GM04504 (cell line): Measurements from ENCODE around the gene MDP1.
"Not testable (repeated sequence)": the region's sequence is repeated elsewhere in the genome, so short reads cannot be mapped to it uniquely, and the experiment has no call there.

Experiments used
- DNase-seq: peaks from one replicate; pipeline ENCODE4 v3.0.0-alpha.2; 2012; ENCODE audit warnings: low read depth

MDP1 gene

DNA sequence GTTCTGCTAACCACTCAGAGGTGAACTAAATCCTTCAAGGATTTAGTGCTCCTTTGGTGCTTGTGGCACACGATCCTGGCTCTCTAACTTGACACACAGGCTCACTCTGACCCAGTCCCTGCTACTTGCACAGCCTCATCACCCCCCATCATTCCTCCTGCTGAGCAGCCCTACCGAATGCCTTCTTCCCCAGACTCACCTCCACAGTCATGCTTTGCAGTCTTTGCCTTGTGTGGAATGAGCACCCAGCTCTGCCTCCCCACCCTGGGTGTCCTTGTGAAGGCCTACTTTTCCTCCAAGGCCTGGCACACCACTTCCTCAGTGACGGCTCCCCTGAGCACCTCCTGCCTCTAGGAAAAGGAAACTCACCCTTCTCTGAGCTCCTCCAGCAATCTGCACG, 34.5 kb upstream of the MDP1 start:
- DNase-seq: no peak

DNA sequence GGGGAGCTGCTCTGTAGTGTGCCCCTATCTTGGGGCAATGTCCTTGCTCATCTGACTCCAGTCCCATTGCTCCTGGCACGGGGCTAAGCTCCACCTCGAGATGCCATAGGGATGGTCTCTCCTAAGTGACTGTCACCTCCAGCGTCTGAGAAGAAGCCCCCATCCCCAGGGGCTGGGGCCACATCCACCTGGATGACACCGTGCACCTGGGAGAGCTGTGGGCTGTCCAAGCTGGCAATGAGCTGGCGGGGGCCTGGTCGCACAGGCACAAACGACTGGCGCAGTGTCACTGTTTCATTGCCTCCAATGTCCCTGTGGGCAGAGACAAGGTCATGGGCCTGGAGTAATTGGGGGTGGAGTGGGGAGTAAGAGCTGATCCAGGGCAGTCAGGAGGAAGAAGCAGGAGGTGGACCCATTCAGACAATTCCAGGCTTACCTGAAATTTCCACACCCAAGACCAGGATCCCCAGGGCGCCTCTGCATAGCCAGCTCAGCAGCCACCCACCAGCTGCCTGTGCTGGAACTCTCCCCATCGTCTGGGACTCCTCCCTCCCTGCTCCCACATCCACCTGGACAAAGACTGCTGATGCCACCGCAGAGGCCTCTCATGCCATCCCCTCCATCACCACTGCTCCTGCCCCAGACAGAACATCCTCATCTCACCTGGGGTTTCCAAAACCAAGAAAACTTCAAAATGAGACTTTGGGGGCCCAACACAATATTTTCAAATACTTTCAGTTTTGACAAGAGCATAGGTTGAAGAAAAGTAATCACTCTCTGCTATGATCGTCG, 33.6 kb upstream of the MDP1 start:
- no peak for DNase-seq

DNA sequence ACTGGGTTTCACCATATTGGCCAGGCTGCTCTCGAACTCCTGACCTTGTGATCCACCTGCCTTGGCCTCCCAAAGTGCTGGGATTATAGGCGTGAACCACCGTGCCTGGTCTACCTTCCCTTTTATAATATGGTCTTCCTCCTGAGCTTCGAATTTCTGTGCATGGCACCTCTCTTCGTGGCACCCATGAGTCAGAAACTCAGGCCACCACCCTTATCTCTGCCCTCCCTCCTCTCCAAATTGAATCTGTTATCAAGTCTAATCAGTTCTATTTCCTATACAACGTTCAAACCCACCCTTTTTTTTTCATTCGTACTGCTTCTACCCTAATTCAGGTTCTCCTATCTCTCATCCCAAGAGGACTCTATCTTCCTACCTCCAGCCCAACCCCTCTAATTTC, 31.6 kb upstream of the MDP1 start:
- no peak for DNase-seq

DNA sequence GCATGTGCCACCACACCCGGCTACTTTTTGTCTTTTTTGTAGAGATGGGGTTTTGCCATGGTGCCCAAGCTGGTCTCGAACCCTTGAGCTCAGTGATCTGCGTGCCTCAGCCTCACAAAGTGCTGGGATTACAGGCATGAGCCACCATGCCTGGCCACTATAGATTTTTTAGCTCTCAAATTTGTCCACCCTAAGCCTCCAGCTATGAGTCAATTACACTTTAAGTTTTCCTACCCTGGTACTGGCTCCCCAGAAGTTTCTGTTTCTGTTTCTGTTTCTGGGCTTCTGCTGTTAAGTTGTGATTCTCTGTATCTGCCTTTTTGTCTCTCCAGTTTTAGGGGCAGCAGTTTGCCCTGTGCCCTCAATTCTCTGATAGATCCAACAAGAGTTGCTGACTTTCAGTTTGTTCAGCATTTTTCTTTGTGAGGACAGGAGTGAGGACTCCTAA, 30.9 kb upstream of the MDP1 start:
- DNase-seq: no peak

DNA sequence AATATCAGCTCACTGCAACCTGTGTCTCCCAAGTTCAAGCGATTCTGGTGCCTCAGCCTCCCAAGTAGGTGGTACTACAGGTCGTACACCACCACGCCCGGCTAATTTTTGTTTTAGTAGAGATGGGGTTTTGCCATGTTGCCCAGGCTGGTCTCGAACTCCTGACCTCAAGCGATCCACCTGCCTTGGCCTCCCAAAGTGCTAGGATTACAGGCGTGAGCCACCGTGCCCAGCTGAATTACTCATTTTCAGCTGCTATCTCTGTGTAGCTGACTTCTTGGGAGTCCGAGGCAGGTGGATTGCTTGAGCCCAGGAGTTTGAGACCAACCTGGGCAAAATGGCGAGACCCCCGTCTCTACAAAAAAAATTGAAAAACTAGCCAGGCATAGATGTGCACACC, 29.5 kb upstream of the MDP1 start:
- not testable (repeated sequence) for DNase-seq

DNA sequence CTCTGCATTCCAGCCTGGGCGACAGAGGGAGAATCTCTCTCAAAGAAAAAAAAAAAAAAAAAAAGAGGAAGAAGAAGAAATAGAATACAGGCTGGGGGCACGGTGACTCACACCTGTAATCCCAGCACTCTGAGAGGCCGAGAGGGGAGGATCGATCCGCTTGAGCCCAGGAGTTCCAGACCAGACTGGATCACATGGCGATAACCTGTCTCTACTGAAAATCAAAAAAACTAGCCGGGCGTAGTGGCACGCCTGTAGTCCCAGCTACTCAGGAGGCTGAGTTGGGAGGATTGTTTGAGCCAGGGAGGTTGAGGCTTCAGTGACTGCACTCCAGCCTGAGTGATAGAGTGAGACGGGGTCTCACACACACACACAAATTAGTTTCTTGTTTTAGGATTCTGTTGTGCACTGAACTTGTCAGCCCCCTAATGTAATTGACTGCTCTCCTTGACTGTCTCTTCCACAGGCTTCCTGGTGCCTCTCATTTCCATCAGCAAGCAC, 27.5 kb upstream of the MDP1 start:
- DNase-seq: no peak

DNA sequence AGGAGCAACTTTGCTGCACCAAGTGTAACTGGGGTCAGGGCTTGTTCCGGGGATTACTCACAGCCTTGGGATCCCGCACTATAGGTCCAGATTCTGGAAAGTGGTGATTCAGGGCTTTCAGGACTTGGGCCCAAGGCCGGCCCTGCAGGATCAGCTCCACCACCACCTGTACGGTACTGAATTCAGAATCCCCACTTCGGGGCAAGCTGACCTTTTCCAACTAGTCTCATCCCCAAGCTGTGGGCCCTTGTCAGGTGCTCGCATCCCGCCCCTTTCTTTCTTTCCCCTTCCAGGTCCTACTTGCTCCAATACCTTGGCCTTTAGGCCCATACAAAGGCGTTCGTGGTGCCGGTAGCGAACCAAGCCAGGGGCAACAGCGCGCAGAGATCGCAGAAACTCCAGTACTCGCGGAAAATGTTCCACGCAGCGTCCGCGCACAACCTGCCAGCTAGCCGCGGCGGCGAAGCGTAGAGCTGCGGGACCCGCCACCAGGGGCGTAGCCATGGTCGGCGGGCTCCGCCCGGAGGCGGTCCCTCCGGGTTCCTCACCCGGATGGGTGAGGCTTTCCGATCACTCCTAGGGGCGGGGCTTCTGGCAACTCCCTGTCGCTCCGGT, 26.1 kb upstream of the MDP1 start:
- DNase-seq: peak; percentile 87

DNA sequence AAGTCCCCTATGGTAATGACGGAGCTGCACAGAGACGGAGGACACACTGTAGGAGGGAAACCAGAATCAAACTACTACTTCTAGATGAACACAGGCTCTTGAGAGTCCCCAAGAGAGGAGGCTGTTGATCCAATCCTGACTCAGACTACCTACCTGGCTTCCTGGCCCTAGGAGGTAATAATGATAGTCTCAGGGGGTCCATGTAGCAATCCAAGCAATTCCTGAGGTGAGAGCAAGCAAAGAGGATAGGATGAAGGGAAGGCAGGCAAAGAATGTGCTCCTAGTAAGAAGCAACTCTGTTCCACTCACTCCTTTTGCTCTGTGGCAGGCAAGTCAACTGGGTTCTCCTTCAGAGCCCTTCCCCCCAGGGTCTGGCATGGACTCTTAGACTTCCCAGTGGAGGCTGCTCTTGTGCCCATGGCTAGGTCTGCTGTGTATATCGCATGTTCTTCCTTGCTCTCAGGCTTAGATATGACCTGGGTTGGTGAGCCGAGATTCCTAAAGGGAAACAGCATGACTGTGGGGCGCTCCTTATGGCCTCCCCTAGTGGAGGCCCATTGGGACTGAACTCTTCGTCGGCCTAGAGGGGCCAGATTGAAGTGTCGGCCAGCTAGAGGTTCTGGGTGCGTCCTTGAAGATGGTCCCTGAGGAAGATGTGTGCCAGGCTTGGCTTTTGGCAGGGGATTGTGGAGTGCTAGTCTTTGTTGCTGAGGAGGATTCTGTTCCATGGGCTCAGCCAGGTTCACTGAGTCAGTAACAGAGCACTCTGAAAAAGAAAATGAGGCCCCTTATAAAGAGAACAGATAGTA, 24.4 kb upstream of the MDP1 start:
- DNase-seq: no peak

DNA sequence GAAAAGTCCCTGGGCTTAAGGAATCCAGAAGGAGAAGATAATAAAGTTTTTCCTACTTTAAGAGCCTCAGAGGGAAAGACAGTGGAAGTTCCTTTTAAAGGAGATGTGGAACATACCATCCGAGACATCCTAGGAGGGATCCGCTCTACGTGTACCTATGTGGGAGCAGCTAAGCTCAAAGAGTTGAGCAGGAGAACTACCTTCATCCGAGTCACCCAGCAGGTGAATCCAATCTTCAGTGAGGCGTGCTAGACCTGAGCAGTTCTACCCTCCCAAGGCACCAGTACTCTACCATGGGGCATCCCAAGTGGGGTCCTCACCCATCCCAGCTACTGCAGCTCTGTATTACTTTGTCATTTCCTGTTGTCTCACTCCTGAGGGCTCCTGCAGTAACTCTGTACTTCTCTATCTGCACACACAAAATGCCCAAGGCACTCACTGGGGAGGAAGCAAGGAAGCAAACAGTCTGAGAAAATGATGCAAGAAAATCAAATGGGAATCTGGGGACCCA, 22.7 kb upstream of the MDP1 start:
- no peak for DNase-seq

DNA sequence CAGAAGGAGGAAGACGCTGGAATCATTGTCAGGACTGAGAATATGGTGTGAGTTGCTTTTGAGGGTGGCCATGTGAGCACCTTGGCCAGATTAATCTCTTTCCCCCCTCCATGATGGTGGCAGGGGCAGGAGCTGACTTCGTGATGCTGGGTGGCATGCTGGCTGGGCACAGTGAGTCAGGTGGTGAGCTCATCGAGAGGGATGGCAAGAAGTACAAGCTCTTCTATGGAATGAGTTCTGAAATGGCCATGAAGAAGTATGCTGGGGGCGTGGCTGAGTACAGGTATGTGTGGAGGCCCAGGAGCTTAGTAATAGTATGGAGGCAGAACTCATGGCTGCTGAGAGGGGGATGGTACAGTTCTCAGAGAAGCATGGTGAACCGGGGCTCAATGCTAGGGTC, 22.3 kb upstream of the MDP1 start:
- DNase-seq: no peak

DNA sequence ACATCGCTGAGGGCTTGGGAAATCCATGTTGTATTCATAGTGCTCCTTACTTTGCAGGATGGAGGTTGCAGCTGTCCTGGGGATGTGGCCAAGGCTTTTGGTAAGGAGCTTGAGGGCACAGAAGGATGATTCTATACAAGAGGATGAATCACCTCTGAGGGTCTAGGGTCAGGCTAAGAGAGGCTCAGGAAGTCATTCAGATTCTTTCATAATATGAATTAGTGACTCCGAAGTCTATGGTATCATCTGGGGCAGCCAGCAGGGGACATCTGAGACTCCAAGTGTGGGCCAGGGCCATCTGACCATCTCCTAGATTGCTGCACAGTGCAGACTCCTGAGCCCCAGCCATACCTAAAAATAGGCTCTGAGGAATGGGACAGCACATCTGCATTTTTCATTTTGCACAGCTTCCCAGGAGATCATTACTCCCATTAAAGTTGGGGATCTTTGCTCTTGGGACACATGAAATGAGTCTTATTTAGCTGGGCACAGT, 21.6 kb upstream of the MDP1 start:
- no peak for DNase-seq

DNA sequence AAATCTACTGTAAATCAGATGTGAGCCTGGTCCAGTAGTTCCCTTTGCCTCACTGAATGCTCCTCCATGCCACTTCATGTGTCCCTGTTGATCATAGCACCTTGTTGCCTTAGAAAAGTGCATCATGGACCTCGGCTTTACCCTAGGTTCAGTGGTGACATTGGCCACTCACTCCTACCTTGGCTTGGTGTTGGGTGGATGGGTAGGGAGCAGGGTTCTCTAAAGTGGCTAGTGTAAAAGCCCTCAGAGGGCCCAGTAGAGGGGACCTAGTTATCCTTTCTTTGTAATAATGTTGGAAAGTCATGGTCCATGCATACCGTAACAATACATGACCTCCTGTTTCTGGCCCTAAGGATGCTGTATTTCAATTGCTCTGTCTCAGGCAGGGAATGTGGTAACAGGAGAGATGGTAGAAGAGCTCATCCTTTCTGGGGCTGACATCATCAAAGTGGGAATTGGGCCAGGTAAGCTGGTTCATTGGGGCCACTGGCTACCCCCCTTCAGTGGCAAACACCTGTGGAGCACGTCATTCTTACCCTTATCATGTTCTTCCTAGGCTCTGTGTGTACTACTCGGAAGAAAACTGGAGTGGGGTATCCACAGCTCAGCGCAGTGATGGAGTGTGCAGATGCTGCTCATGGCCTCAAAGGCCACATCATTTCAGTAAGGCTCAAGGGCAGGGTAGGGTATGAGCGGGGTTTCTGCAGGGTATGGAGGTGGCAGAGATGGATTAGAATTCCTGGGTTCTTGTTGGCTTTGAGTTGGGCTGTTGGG, 21.0 kb upstream of the MDP1 start:
- no peak for DNase-seq

DNA sequence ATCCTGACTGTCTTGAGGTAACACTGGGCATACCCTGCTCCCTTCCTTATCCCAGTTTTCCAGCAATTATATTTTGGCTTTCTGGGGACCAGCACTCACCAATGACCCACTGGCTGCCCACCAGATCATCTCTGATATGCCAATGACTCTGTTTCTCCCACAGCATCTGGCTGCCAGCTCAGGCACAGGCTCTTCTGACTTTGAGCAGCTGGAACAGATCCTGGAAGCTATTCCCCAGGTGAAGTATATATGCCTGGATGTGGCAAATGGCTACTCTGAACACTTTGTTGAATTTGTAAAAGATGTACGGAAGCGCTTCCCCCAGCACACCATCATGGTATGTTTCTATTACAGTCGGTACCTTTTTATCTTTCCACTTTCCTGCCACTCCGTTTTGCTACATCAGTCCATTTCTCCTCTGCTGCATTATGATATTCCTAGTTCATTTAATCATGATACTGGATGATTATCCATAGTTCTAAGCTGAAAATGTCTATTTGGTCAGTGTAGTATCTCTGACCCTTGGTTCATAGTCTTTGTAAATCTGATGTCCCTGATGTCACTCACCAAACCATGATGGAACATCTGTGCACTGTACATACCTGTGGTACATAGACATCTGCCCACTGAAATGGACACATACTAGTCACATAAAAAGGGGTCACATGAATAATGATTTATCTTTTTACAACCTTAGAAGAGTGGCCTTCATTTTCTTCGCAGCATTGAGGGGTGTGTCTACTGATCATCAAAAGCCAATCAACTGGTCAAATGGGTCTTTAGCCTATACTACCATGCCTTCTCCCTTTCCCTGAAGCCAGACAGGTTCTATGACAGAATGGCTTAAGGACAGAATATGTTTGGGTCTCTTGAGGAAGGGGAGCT, 20.2 kb upstream of the MDP1 start:
- DNase-seq: no peak

DNA sequence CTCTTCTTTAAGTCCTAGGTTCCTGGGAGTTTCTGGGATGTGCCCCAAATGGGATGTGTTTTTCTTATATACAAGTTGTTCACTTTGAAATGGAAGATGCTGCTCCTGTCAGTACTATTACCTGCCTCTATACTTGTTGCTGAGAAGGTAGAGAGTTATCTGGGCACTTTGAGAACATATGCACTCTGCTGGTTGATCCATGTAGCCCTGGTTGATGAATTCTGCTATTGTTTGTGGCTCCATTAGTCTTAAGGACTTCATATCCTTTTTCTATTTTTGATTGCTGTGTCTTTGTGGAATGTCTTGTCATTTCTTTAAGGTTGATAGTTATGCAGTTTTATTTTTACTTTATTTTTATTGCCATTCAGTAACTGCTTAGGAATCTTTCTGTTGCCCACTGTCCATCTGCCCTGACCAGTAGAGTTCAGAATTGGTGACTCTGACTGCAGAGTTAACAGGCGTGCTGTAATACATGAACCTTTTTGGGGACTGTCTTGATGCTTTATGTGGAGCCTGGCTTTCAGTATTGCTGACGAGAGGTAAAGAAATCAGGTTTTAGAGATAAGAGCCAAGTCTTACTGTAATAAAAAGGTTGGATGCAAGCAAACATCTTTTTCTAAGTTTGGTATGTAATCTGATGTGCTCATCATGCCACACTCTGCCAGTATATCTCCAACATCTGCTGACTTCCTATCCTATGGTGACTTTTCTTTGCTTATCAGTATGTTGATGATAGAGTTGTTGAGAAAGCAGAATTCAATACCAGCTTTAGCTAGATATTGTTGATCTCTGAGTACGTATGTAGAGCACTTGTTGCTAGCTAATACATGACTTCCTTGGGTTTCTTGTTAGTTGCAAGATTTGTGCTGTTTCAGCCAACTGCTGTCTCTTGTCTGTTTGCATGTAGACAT, 18.5 kb upstream of the MDP1 start:
- DNase-seq: no peak

DNA sequence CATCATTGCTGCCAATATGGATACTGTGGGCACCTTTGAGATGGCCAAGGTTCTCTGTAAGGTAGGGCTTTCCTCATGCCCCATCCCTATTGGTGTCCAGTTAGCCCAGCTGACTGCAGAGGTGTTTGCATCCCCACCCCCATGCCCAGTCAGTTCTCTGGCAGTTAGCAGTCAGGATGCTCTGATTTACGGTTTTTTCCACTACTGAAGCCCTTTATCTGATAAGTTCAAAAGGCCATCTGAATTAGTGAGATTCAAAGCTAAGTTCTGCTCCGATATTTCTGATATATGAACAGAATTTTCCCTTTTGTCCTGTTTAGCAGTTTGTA, 17.6 kb upstream of the MDP1 start:
- DNase-seq: no peak

DNA sequence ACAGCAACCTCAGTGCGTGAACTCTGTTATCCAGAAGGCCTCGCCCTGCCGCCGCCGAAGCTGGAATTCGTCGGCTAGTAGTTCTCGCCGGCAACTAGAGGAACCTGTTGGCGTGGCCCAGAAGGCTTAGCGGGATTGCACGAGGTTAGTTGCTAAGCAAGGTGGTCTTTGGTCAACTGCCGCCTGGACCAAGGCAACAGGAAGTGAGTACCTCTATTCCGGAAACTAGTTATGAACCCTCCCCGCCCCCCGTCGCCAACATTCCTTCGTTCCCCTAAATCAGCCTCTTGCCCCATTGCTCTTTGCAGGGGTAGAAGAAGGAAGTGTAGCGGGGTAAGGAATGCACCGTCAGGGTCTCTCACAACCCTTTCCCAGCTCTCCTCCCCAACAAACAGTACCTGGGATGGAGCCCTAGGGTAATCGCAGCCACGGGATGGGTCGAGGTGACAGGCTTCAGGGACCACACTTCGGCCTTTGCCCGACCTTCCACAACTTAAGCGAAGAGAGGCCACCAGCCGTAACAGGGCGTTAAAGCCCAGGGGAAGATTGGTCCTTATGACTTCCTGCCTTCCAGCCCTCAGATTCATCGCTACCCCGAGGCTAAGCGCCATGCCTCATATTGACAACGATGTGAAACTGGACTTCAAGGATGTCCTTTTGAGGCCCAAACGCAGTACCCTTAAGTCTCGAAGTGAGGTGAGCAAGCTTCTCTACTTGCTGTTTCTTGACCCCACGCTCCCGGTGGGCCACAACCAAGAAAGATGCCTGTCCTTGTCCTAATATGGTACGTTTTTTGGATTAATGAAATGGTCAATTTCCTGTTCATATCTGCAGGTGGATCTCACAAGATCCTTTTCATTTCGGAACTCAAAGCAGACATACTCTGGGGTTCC, 17.0 kb upstream of the MDP1 start, which contains the start of gene GMPR2:
GMPR2 (plus strand) TSS at position 285 of the 893 bp plus-strand sequence; CDS start at position 610, 325 bp downstream.
- no peak for DNase-seq

DNA sequence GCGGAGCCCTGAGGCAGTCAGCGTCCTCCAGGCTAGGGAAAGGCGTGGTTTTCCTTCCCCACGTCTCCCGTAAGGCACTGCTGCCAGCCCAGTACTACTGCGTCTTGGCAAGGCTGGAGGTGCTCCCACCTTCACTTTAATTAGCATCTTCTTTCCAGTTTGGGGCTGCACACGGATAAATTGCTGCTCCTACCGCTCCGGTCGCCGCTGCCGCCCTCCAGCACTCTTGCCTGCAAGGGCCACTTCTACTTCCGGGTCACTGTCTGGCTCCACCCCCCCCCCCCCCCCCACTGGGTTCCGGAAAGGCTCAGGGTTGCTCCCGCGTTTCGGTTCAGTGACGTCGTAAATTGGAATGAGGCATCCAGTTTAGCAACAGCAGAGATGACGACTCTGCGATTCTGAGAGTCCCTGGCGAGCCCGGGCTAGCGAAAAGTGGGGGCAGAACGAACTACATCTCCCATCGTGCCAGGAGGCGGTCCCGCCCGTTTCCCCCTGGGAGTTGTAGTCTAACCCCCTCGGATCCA, 16.3 kb upstream of the MDP1 start, which contains the start of gene NEDD8:
NEDD8 (minus strand) TSS at position 247 of the 524 bp plus-strand sequence; CDS start at position 147, 100 bp downstream.
- DNase-seq: peak; percentile 96
